CD8-positive, alpha-beta memory T cell (primary cell): ENCODE measurements around the gene TENM4. TPM values are rescaled to one million over a fixed set of nuclear protein-coding genes. Genes with fewer than 3 reads are reported as not detected.

Source experiments
- CTCF ChIA-PET: fragments of 350-600 bp; sonication (Branson Sonifier 250); formaldehyde crosslinking; loops from one replicate; lab custom pipeline; 2021; ENCODE audit warnings: antibody characterized with exemption; lab: Charles Lee
- POLR2A ChIA-PET: fragments of 350-600 bp; sonication (Branson Sonifier 250); formaldehyde crosslinking; loops from one replicate; lab custom pipeline; 2021; ENCODE audit warnings: antibody characterized with exemption; lab: Charles Lee
- DNase-seq, 5 donors: peaks; one replicate each; pipeline versions ENCODE4 v3.0.0 to v3.0.0-alpha.2; 2020 to 2022; ENCODE audit warnings: mixed read lengths in 1 of 5
- H3K27ac ChIP-seq: one replicate; pipeline ENCODE4 v1.7.0; 2013; ENCODE audit warnings: low read depth, mild to moderate bottlenecking, low read length, moderate library complexity
- H3K27me3 ChIP-seq: 2 replicates; pipeline ENCODE4 v1.7.0; 2013; ENCODE audit warnings: low read length, mild to moderate bottlenecking; ENCODE audit not compliant: insufficient read depth, poor library complexity, severe bottlenecking
- H3K36me3 ChIP-seq: 2 replicates; pipeline ENCODE4 v1.7.0; 2013; ENCODE audit warnings: mild to moderate bottlenecking, low read length, moderate library complexity; ENCODE audit not compliant: insufficient read depth
- H3K4me1 ChIP-seq: 2 replicates; pipeline ENCODE4 v1.7.0; 2013; ENCODE audit warnings: mild to moderate bottlenecking, low read length, moderate library complexity; ENCODE audit not compliant: insufficient read depth
- H3K4me3 ChIP-seq: 2 replicates; pipeline ENCODE4 v1.7.0; 2013; ENCODE audit warnings: mild to moderate bottlenecking, low read length
- H3K9me3 ChIP-seq: 2 replicates; pipeline ENCODE4 v1.7.0; 2013; ENCODE audit warnings: mild to moderate bottlenecking, low read length
- H3K27ac Mint-ChIP-seq, 8 donors: one replicate each; pipeline ENCODE4 v1.8.0; 2020 to 2021; ENCODE audit warnings: mixed read lengths in 8 of 8, mild to moderate bottlenecking in 6 of 8, inconsistent platforms in 3 of 8, moderate library complexity in 3 of 8
- H3K27me3 Mint-ChIP-seq, 2 donors: one replicate each; pipeline ENCODE4 v1.8.0; 2020 to 2021; ENCODE audit warnings: mixed read lengths in 2 of 2, mild to moderate bottlenecking in 1 of 2, moderate library complexity in 1 of 2
- H3K36me3 Mint-ChIP-seq, 3 donors: one replicate each; pipeline ENCODE4 v1.8.0; 2020 to 2021; ENCODE audit warnings: mixed read lengths in 3 of 3, inconsistent platforms in 1 of 3, mild to moderate bottlenecking in 1 of 3
- H3K4me1 Mint-ChIP-seq, 3 donors: one replicate each; pipeline ENCODE4 v1.8.0; 2020 to 2021; ENCODE audit warnings: mixed read lengths in 3 of 3, inconsistent platforms in 1 of 3, mild to moderate bottlenecking in 1 of 3
- H3K4me3 Mint-ChIP-seq, 7 donors: one replicate each; pipeline ENCODE4 v1.8.0; 2020 to 2021; ENCODE audit warnings: mixed read lengths in 7 of 7, mild to moderate bottlenecking in 6 of 7, moderate library complexity in 4 of 7, inconsistent platforms in 2 of 7
- H3K9me3 Mint-ChIP-seq, 5 donors: one replicate each; pipeline ENCODE4 v1.8.0; 2020 to 2022; ENCODE audit warnings: mixed read lengths in 5 of 5, mild to moderate bottlenecking in 3 of 5, moderate library complexity in 2 of 5, inconsistent platforms in 1 of 5
- polyA plus RNA-seq: library from polyadenylated mRNA; unstranded; fragments of 300-500 nt; fragmentation: Illumina TruSeq; gene quantifications from one replicate; pipeline ENCODE4 v1.2.3, GENCODE V29; 2021
- total RNA-seq, 2 experiments: library from RNA; stranded (reverse); gene quantifications; one replicate each; pipeline ENCODE4 v1.2.3, GENCODE V29; 2021

The TENM4 gene
- total and polyA plus RNA-seq, 3 experiments from 2014 or later = not detected

DNA sequence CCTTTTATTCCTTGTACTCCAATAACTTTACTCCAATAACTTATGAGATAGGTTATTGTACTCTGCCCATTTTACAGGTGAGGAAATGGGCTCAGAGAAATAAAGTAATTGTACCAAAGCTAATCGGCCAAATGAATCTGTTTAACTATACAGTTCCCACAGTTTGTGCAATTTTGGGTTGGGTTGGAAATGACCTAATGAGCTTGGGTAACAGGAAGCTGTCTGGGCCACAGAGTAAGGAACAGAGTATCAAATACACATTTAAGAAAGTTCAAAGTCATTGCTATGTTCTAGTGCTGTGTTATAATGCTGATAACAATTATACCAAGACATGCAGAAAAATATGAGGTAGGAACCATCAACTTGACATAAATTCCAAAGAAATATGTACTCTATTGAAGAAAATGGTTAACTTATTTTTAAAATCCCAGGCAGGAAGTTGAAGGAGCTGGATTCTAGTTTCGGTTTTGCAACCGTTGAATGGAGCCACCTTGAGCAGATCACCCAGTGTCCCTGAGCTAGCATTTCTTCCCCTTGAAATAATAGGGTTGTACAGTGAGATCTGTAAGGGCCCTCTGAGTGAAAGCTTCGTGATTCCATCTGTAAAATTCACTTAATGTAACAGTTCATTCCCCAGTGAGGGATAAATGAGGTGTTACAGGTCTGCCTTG lies 505.3 kb downstream of the TENM4 start:
- H3K4me3 Mint-ChIP-seq = no peak overlapping the region
- no peaks in the 10 kb centered on the region for H3K4me1 Mint-ChIP-seq
- POLR2A ChIA-PET = no interaction called here

DNA sequence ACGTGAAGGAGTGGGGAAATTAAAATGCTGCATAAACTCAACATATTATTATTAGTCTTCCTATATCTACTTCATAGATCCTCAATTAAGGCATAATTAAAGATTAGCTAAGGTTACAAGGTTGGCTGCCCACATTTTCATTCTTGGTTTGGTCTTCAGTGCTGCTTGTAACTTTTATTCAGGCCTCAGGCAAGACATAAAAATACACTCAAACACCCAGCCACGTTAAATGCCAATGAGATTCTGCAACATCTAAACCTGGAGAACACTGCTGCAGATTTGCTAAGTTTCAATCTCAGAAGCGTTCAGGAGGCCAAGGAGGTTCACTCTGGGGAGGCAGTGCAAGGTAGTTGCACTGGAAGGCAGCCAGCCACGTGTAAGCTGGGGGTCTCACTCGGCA lies 507.5 kb downstream of the TENM4 start:
- H3K4me3 ChIP-seq = no peak overlapping the region
- ChIA-PET POLR2A (no interaction called here), CTCF (no interaction called here)
- no peaks in the 10 kb centered on the region for H3K4me1 ChIP-seq
- Mint-ChIP-seq H3K27me3 (peaks cover 0 to 2% of the 10 kb centered on the region in 2 donors), H3K4me3 (no peak overlapping the region), H3K27ac (no peak overlapping the region), H3K36me3 (no peaks in the 10 kb centered on the region), H3K4me1 (no peaks in the 10 kb centered on the region), H3K9me3 (peaks cover 0 to 2% (median 0%) of the 10 kb centered on the region in 5 donors)
- H3K27ac ChIP-seq = no peak overlapping the region
- no peak for DNase-seq
- no peaks in the 10 kb centered on the region for H3K9me3 ChIP-seq
- H3K36me3 ChIP-seq = no peaks in the 10 kb centered on the region
- H3K27me3 ChIP-seq = no peaks in the 10 kb centered on the region

More for the DNA sequence above, 505.3 kb downstream of the TENM4 start:
- peaks cover 0 to 2% (median 0%) of the 10 kb centered on the region in 5 donors for H3K9me3 Mint-ChIP-seq
- H3K27me3 Mint-ChIP-seq = peaks cover 4 to 9% of the 10 kb centered on the region in 2 donors
- no peak for DNase-seq
- no peaks in the 10 kb centered on the region for H3K36me3 Mint-ChIP-seq
- Histone ChIP-seq H3K4me1 (no peaks in the 10 kb centered on the region), H3K4me3 (no peak overlapping the region), H3K9me3 (no peaks in the 10 kb centered on the region), H3K36me3 (no peaks in the 10 kb centered on the region), H3K27ac (no peak overlapping the region), H3K27me3 (no peaks in the 10 kb centered on the region)
- no peak overlapping the region for H3K27ac Mint-ChIP-seq
- CTCF ChIA-PET = no interaction called here

- no peak overlapping the region for H3K4me3 Mint-ChIP-seq
- H3K4me1 Mint-ChIP-seq = no peaks in the 10 kb centered on the region
- H3K27me3 ChIP-seq = no peaks in the 10 kb centered on the region
- ChIA-PET POLR2A (no interaction called here), CTCF (no interaction called here)
- peaks cover 0 to 5% of the 10 kb centered on the region in 2 donors for H3K27me3 Mint-ChIP-seq
- no peaks in the 10 kb centered on the region for H3K36me3 Mint-ChIP-seq
- no peak overlapping the region for H3K4me3 ChIP-seq
- H3K27ac Mint-ChIP-seq = no peak overlapping the region
- H3K9me3 Mint-ChIP-seq = peaks cover 0 to 2% (median 0%) of the 10 kb centered on the region in 5 donors
- no peak for DNase-seq
- no peaks in the 10 kb centered on the region for H3K4me1 ChIP-seq
- no peak overlapping the region for H3K27ac ChIP-seq
- H3K9me3 ChIP-seq = no peaks in the 10 kb centered on the region
- no peaks in the 10 kb centered on the region for H3K36me3 ChIP-seq
Measured at GRCh38 chr11:78932757-78933156, 508.1 kb downstream of the TENM4 start.

DNA sequence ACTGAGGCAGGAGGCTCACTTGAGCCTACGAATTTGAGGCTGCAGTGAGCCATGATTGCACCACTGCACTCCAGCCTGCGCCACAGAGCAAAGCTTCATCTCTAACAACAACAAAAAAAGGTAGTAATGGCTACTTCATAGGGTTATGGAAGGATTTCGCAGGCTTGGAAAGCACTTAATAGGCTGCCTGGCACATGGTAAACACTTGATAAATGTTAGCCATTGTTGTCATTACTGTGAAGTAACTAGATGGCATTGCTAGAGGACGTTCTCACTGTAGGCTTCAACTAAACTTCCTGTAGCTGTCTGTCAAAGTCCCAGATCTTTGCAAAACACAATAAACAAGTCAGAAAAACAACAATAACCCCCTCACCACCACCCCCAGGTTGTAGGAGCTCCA lies 508.9 kb downstream of the TENM4 start:
- Mint-ChIP-seq H3K9me3 (peaks cover 0 to 2% (median 0%) of the 10 kb centered on the region in 5 donors), H3K27me3 (peaks cover 0 to 6% of the 10 kb centered on the region in 2 donors), H3K4me1 (no peaks in the 10 kb centered on the region), H3K27ac (no peak overlapping the region), H3K4me3 (no peak overlapping the region), H3K36me3 (no peaks in the 10 kb centered on the region)
- CTCF ChIA-PET = no interaction called here
- POLR2A ChIA-PET = no interaction called here
- Histone ChIP-seq H3K4me3 (no peak overlapping the region), H3K27ac (no peak overlapping the region), H3K36me3 (no peaks in the 10 kb centered on the region), H3K27me3 (no peaks in the 10 kb centered on the region), H3K9me3 (no peaks in the 10 kb centered on the region), H3K4me1 (no peaks in the 10 kb centered on the region)
- DNase-seq = no peak

DNA sequence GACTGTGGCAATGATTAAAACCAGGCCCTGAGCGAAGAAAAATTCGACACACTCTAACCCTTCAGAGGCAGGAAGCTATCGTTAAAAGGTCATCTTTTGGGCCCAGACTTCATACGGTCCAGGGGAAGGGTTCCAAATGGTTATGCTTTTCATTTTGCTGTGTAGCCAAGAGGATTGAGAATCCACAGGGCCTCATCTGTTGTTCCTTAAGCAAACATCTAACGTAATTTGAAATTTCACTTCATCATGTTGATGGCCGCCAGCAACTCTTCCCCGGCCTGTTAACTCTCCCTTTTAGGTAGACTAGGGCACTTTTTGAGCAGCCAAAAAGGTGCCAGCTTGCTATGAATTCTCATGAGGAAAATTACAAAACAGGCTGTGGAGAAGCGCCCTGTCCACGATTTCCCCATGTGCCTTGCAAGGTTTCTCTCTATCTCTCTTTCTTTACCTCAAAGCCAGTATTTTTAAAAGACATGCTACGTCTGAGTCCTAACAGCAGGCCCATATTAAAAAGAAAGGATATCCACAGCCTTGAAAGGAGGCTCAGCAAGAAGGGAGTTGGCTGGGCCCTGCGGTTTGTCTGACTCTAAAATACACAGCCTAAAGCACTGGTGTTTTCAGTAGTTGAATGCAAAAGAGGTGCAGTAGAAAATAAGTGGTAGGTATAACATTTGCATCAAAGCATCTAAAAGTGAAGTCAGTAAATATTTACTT lies 509.9 kb downstream of the TENM4 start:
- H3K36me3 Mint-ChIP-seq = no peaks in the 10 kb centered on the region
- ChIA-PET POLR2A (no interaction called here), CTCF (no interaction called here)
- no peak for DNase-seq
- no peaks in the 10 kb centered on the region for H3K4me1 Mint-ChIP-seq
- Histone ChIP-seq H3K27ac (no peak overlapping the region), H3K27me3 (no peaks in the 10 kb centered on the region), H3K4me3 (no peak overlapping the region), H3K9me3 (no peaks in the 10 kb centered on the region), H3K36me3 (no peaks in the 10 kb centered on the region), H3K4me1 (no peaks in the 10 kb centered on the region)
- H3K9me3 Mint-ChIP-seq = peaks cover 0 to 2% (median 0%) of the 10 kb centered on the region in 5 donors
- H3K27ac Mint-ChIP-seq = no peak overlapping the region
- no peak overlapping the region for H3K4me3 Mint-ChIP-seq
- H3K27me3 Mint-ChIP-seq = peaks cover 0 to 6% of the 10 kb centered on the region in 2 donors

DNA sequence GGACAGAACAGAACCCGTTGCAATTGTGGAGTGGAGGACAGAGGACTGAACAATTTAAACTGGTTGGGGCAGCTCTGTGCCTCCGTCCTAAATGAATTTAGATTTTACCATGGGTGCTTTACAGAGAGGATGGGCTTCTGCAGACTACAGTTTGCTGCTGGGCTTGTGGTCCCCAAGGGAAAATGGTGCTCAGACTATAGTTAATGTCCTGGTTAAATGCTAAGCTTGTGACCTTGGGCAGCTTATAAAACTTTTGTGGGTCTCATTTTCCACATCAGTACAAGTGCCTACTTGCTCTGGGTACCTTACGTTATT lies 511.0 kb downstream of the TENM4 start:
- H3K9me3 ChIP-seq = no peaks in the 10 kb centered on the region
- H3K27ac ChIP-seq = no peak overlapping the region
- H3K27me3 ChIP-seq = no peaks in the 10 kb centered on the region
- ChIA-PET CTCF (no interaction called here), POLR2A (no interaction called here)
- H3K4me3 ChIP-seq = no peak overlapping the region
- Mint-ChIP-seq H3K27ac (no peak overlapping the region), H3K9me3 (peaks cover 0 to 2% (median 0%) of the 10 kb centered on the region in 5 donors), H3K36me3 (no peaks in the 10 kb centered on the region), H3K4me3 (no peak overlapping the region), H3K4me1 (no peaks in the 10 kb centered on the region), H3K27me3 (peaks cover 0 to 6% of the 10 kb centered on the region in 2 donors)
- no peak for DNase-seq
- H3K36me3 ChIP-seq = no peaks in the 10 kb centered on the region
- no peaks in the 10 kb centered on the region for H3K4me1 ChIP-seq

GRCh38 chr11:78929207-78929905 lies 511.5 kb downstream of the TENM4 start:
- POLR2A ChIA-PET = no interaction called here

DNA sequence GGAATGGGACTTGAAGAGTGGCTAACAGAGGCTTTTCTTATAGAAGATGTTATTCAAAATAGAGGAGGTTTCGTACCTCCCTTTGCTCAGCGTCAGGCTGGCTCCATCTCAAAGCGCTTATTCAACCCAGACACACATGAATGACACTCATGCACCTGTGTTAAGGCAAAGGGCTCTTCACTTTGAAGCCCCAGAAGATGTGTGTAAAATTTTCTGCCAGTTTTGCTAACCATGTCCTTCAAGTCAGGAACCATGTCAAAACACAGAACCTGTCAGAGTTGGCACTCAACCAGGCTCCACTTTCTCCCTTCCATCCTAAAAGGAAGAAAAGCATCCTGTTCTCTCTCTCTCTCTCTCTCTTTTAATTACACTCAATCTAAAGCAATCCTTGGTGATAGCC lies 513.3 kb downstream of the TENM4 start:
- Histone ChIP-seq H3K27ac (no peak overlapping the region), H3K4me1 (no peaks in the 10 kb centered on the region), H3K9me3 (no peaks in the 10 kb centered on the region), H3K36me3 (no peaks in the 10 kb centered on the region), H3K4me3 (no peak overlapping the region), H3K27me3 (no peaks in the 10 kb centered on the region)
- no peaks in the 10 kb centered on the region for H3K9me3 Mint-ChIP-seq
- no peak for DNase-seq
- no peaks in the 10 kb centered on the region for H3K4me1 Mint-ChIP-seq
- no peaks in the 10 kb centered on the region for H3K36me3 Mint-ChIP-seq
- H3K4me3 Mint-ChIP-seq = no peak overlapping the region
- POLR2A ChIA-PET = no interaction called here
- peaks cover 0 to 6% of the 10 kb centered on the region in 2 donors for H3K27me3 Mint-ChIP-seq
- no peak overlapping the region for H3K27ac Mint-ChIP-seq
- CTCF ChIA-PET = no interaction called here

More at GRCh38 chr11:78929207-78929905, 511.5 kb downstream of the TENM4 start:
- Mint-ChIP-seq H3K4me3 (no peak overlapping the region), H3K27ac (no peak overlapping the region), H3K36me3 (no peaks in the 10 kb centered on the region), H3K9me3 (peaks cover 0 to 2% (median 0%) of the 10 kb centered on the region in 5 donors), H3K27me3 (peaks cover 0 to 6% of the 10 kb centered on the region in 2 donors), H3K4me1 (no peaks in the 10 kb centered on the region)
- H3K36me3 ChIP-seq = no peaks in the 10 kb centered on the region
- no peaks in the 10 kb centered on the region for H3K27me3 ChIP-seq
- H3K4me3 ChIP-seq = no peak overlapping the region
- no peaks in the 10 kb centered on the region for H3K9me3 ChIP-seq
- H3K27ac ChIP-seq = no peak overlapping the region
- no peaks in the 10 kb centered on the region for H3K4me1 ChIP-seq
- no peak for DNase-seq
- CTCF ChIA-PET = no interaction called here
